OCI-LY3 (cell line): ENCODE results near the gene THRB.

Source experiments
- EZH2phosphoT487 ChIP-seq: fragments of 200-600 bp; shearing (Covaris generic); IDR thresholded peaks from 2 replicates; pipeline ENCODE4 v1.6.1; 2018; ENCODE audit warnings: antibody characterized with exemption, mixed run types, low read depth
- TF ChIP-seq, protein P1 (sequence below): fragments of 200-600, 300-600 bp; sonication (generic); IDR thresholded peaks from 2 replicates; pipeline ENCODE4 v1.5.1; 2014; ENCODE audit warnings: antibody characterized with exemption, low read length, low read depth

DNA sequence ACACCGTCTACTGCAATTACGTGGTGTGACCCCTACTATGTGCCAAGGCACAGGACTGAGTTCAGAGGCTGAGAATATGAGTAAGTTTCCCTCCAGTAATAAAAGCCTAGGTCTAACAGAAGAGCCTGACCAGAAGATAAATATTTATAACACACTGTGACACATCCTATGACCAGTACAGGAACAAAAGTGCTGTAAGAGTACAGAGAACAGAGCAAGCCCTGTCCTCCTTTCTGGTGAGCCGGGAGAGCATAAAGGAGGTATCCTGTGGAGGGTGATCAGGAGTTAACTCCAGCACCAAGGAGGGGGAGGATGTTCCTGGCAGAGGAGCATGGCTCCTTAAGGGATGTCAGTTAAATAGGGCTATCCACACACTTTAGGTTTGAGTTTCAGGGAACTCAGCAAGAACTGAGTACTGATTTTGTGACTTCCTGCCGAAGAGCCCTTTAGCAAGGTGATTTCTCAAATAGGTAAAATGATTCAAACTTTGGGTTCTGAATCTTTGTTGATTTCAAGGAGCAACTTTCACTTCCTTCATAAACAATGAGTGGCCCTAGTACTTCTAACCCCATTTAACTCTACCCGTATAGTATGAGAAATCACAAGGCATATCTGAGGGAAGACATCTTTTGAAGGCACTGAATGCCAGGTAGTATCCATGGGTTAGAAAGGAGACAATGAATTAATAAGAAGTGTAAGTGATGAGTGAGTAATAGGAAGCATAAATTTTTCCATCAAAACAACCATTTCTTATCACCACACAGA lies 198.0 kb downstream of the THRB start:
- TF ChIP-seq, protein P1, sequence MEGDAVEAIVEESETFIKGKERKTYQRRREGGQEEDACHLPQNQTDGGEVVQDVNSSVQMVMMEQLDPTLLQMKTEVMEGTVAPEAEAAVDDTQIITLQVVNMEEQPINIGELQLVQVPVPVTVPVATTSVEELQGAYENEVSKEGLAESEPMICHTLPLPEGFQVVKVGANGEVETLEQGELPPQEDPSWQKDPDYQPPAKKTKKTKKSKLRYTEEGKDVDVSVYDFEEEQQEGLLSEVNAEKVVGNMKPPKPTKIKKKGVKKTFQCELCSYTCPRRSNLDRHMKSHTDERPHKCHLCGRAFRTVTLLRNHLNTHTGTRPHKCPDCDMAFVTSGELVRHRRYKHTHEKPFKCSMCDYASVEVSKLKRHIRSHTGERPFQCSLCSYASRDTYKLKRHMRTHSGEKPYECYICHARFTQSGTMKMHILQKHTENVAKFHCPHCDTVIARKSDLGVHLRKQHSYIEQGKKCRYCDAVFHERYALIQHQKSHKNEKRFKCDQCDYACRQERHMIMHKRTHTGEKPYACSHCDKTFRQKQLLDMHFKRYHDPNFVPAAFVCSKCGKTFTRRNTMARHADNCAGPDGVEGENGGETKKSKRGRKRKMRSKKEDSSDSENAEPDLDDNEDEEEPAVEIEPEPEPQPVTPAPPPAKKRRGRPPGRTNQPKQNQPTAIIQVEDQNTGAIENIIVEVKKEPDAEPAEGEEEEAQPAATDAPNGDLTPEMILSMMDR, result no peak
- TF ChIP-seq EZH2phosphoT487, result no peak
